IMR-90 (cell line): ENCODE data around the gene CAMTA1. TPM values are rescaled to one million over a fixed set of nuclear protein-coding genes. Genes with fewer than 3 reads are reported as not detected.

Experiments used
- ATAC-seq: fragments of 200-7000 bp; cut with Tn5 transposase; 2 replicates; pipeline ENCODE4 v1.9.1; 2020; ENCODE audit warnings: low read depth, mild to moderate bottlenecking, moderate library complexity
- BruUV-seq: library from RNA; stranded (reverse); fragments of 400-500 nt; replicated peaks from 2 replicates; lab custom pipeline; 2021; lab: Mats Ljungman, UMichigan
- CTCF ChIA-PET: fragments of 300-600 bp; formaldehyde crosslinking; extraction: SDS; loops from one replicate; lab custom pipeline; 2021; ENCODE audit warnings: antibody characterized with exemption; lab: Yijun Ruan, JAX
- POLR2A ChIA-PET: fragments of 300-600 bp; sonication (Branson Sonifier 250); formaldehyde crosslinking; loops from one replicate; lab custom pipeline; 2022; ENCODE audit warnings: antibody characterized with exemption; ENCODE audit not compliant: unreplicated experiment; lab: Charles Lee
- DNase-seq: peaks from one replicate; pipeline ENCODE4 v3.0.0; 2013
- H2AFZ ChIP-seq: replicated peaks from 2 replicates; pipeline ENCODE3; 2013; ENCODE audit warnings: low read length, mild to moderate bottlenecking; ENCODE audit not compliant: poor library complexity
- H2AK5ac ChIP-seq: 2 replicates; pipeline ENCODE4 v1.6.1; 2013; ENCODE audit warnings: low read depth, low read length, inconsistent platforms
- H2AK9ac ChIP-seq: replicated peaks from 2 replicates; pipeline ENCODE3; 2013; ENCODE audit warnings: mild to moderate bottlenecking, low read depth, low read length, moderate library complexity; ENCODE audit not compliant: poor library complexity
- H2BK120ac ChIP-seq: 2 replicates; pipeline ENCODE4 v1.6.1; 2013; ENCODE audit warnings: low read depth, low read length, inconsistent platforms
- H2BK15ac ChIP-seq: 3 replicates; pipeline ENCODE4 v1.6.1; 2013; ENCODE audit warnings: low read depth, low read length, inconsistent platforms
- H2BK20ac ChIP-seq: 2 replicates; pipeline ENCODE4 v1.6.1; 2013; ENCODE audit warnings: low read depth, mild to moderate bottlenecking, inconsistent platforms, low read length, moderate library complexity
- H2BK5ac ChIP-seq: 2 replicates; pipeline ENCODE4 v1.6.1; 2013; ENCODE audit warnings: mild to moderate bottlenecking, low read depth, low read length, inconsistent platforms; ENCODE audit not compliant: poor library complexity, severe bottlenecking
- H3K14ac ChIP-seq: replicated peaks from 2 replicates; pipeline ENCODE4 v1.6.1; 2013; ENCODE audit warnings: low read depth, low read length, inconsistent platforms
- H3K18ac ChIP-seq: 2 replicates; pipeline ENCODE4 v1.6.1; 2013; ENCODE audit warnings: low read depth, low read length, control low read depth
- H3K23ac ChIP-seq: 2 replicates; pipeline ENCODE4 v1.6.1; 2013; ENCODE audit warnings: low read depth, low read length, inconsistent platforms
- H3K27ac ChIP-seq: 2 replicates; pipeline ENCODE4 v1.5.1; 2013; ENCODE audit warnings: mild to moderate bottlenecking, control low read depth, low read length; ENCODE audit not compliant: insufficient read depth
- H3K27me3 ChIP-seq: 2 replicates; pipeline ENCODE4 v1.6.1; 2013; ENCODE audit warnings: low read length; ENCODE audit not compliant: control insufficient read depth, insufficient read depth
- H3K36me3 ChIP-seq: 2 replicates; pipeline ENCODE4 v1.6.1; 2013; ENCODE audit warnings: low read length, mixed read lengths; ENCODE audit not compliant: control insufficient read depth, insufficient read depth
- H3K4ac ChIP-seq: 2 replicates; pipeline ENCODE4 v1.6.1; 2013; ENCODE audit warnings: low read depth, low read length, inconsistent platforms
- H3K4me1 ChIP-seq: 2 replicates; pipeline ENCODE4 v1.6.1; 2013; ENCODE audit warnings: low read length, mixed read lengths; ENCODE audit not compliant: control insufficient read depth, insufficient read depth
- H3K4me2 ChIP-seq: 2 replicates; pipeline ENCODE4 v1.6.1; 2013; ENCODE audit warnings: low read depth, mild to moderate bottlenecking, control low read depth, low read length, moderate library complexity
- H3K4me3 ChIP-seq: 2 replicates; pipeline ENCODE4 v1.5.1; 2013; ENCODE audit warnings: low read depth, mild to moderate bottlenecking, control low read depth, low read length, moderate library complexity; ENCODE audit not compliant: insufficient read depth
- H3K56ac ChIP-seq: 2 replicates; pipeline ENCODE4 v1.6.1; 2013; ENCODE audit warnings: low read length, inconsistent platforms; ENCODE audit not compliant: insufficient read depth; ENCODE audit errors: extremely low read depth
- H3K79me1 ChIP-seq, 2 experiments: 2 replicates each; pipeline ENCODE4 v1.6.1; 2013; ENCODE audit warnings: low read length in 2 of 2, inconsistent platforms in 1 of 2, low read depth in 1 of 2
- H3K9ac ChIP-seq: 2 replicates; pipeline ENCODE4 v1.6.1; 2013; ENCODE audit warnings: low read depth, low read length, control low read depth
- H3K9me1 ChIP-seq: 2 replicates; pipeline ENCODE4 v1.6.1; 2013; ENCODE audit warnings: low read length, inconsistent platforms; ENCODE audit not compliant: insufficient read depth
- H3K9me3 ChIP-seq: 2 replicates; pipeline ENCODE4 v1.6.1; 2013; ENCODE audit warnings: low read length; ENCODE audit not compliant: control insufficient read depth, insufficient read depth
- H4K20me1 ChIP-seq: 2 replicates; pipeline ENCODE4 v1.6.1; 2013; ENCODE audit warnings: low read length, inconsistent platforms; ENCODE audit not compliant: insufficient read depth
- H4K5ac ChIP-seq: 2 replicates; pipeline ENCODE4 v1.6.1; 2013; ENCODE audit warnings: mild to moderate bottlenecking, low read depth, low read length, control low read depth
- H4K8ac ChIP-seq, 2 experiments: 2 replicates each; pipeline ENCODE4 v1.6.1; 2013; ENCODE audit warnings: low read depth in 2 of 2, low read length in 2 of 2, control low read depth in 1 of 2, inconsistent platforms in 1 of 2
- H4K91ac ChIP-seq: 2 replicates; pipeline ENCODE4 v1.6.1; 2013; ENCODE audit warnings: low read depth, low read length, inconsistent platforms; ENCODE audit not compliant: insufficient read depth
- BHLHE40 ChIP-seq: fragments of 150-350 bp; IDR thresholded peaks from 2 replicates; pipeline ENCODE4 v1.6.1; 2016; ENCODE audit warnings: mild to moderate bottlenecking, low read depth, low read length
- CEBPB ChIP-seq: IDR thresholded peaks from 2 replicates; pipeline ENCODE4 v1.6.1; 2012; ENCODE audit warnings: low read depth, low read length, improper control_type of control experiment
- MAFK ChIP-seq: IDR thresholded peaks from 2 replicates; pipeline ENCODE4 v1.6.1; 2012; ENCODE audit warnings: low read depth, low read length, improper control_type of control experiment
- MXI1 ChIP-seq: IDR thresholded peaks from 2 replicates; pipeline ENCODE4 v1.6.1; 2012; ENCODE audit warnings: low read depth, mild to moderate bottlenecking, low read length, moderate library complexity, borderline replicate concordance
- POLR2A ChIP-seq: IDR thresholded peaks from 2 replicates; pipeline ENCODE4 v1.6.1; 2012; ENCODE audit warnings: mild to moderate bottlenecking, low read depth, low read length
- RAD21 ChIP-seq: IDR thresholded peaks from 2 replicates; pipeline ENCODE4 v1.6.1; 2012; ENCODE audit warnings: low read length, improper control_type of control experiment
- RFX5 ChIP-seq: IDR thresholded peaks from 2 replicates; pipeline ENCODE4 v1.8.0; 2012; ENCODE audit warnings: low read depth, mild to moderate bottlenecking, low read length, moderate library complexity
- SMC3 ChIP-seq: fragments of 150-350 bp; IDR thresholded peaks from 2 replicates; pipeline ENCODE4 v1.6.1; 2016; ENCODE audit warnings: low read depth, mild to moderate bottlenecking, antibody characterized with exemption, low read length, moderate library complexity
- WGBS, 2 experiments: methylation state at CpG; one replicate each; pipeline versions ENCODE4 v1.1.5 to v1.1.7; 2013; ENCODE audit warnings: missing lambda C conversion rate in 2 of 2; ENCODE audit not compliant: insufficient read length in 1 of 2; ENCODE audit errors: extremely low coverage in 2 of 2; 5-methylcytosine and 5-hydroxymethylcytosine counted together
- dilution Hi-C: fragments of 300-500 bp; cut with HindIII; formaldehyde crosslinking; loops from one replicate; pipeline ENCODE4 v1.14.3; 2018; ENCODE audit warnings: low sequenced_read_pairs; ENCODE audit not compliant: unreplicated experiment
- in situ Hi-C: fragments of 300-500 bp; cut with MboI; formaldehyde crosslinking; loops from 3 replicates; pipeline ENCODE4 v1.14.3; 2019; ENCODE audit warnings: low sequenced_read_pairs, inconsistent platforms, mixed read lengths
- intact Hi-C: fragments of 100-400 bp; cut with micrococcal nuclease; formaldehyde crosslinking; loops from 2 replicates; pipeline ENCODE4 v1.10.0; 2022
- polyA plus RNA-seq, 3 experiments: library from polyadenylated mRNA; depleted of rRNA; stranded (reverse); fragments of >200 nt; gene quantifications; 2 replicates each; pipeline ENCODE4 v1.2.3, GENCODE V29; 2012; ENCODE audit warnings: low replicate concordance in 1 of 3
- total RNA-seq: library from RNA; depleted of rRNA; stranded (reverse); fragments of >200 nt; gene quantifications from 2 replicates; pipeline ENCODE4 v1.2.3, GENCODE V29; 2012
- TF ChIP-seq, protein P1 (sequence below): conservative IDR thresholded peaks from 2 replicates; pipeline ENCODE4 v1.5.1; 2012; ENCODE audit warnings: mild to moderate bottlenecking, low read depth, low read length, improper control_type of control experiment

Gene CAMTA1
- total and polyA plus RNA-seq, 2 of the 4 experiments (the other 2 are of a cell fraction), result 35.5 to 74.3 TPM

DNA sequence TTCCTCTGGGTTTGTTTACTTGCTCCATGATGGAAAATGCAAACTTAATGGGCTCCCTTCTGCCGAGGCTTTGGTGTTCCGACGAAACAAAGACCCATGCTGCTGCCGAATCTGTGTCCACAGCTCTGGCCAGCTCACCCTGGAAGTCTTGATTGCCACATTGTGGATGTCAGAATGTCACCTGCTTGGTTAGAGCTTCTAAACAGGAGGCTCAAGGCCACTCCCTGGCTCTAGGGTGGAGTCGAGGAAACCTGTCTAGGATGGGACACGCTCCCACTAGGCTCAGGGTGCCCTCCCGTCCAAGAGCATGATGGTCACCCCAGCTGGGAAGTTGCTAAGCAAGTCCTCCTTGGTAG is 706.5 kb downstream of the CAMTA1 start:
- dilution Hi-C loops, result no loop called here

More for the DNA sequence above, 706.5 kb downstream of the CAMTA1 start:
- H3K79me1 ChIP-seq, result no peaks in the 10 kb centered on the region
- no peak overlapping the region for H3K4me3 ChIP-seq
- H4K8ac ChIP-seq, result peak overlapping the region; percentile 58 to 77
- peak overlapping the region; percentile 79 for H2AFZ ChIP-seq
- no TSS peak for BruUV-seq
- H2AK9ac ChIP-seq, result peak overlapping the region; percentile 62
- peak overlapping the region; percentile 45 for H3K4ac ChIP-seq
- no peak for TF ChIP-seq SMC3
- TF ChIP-seq, protein P1, sequence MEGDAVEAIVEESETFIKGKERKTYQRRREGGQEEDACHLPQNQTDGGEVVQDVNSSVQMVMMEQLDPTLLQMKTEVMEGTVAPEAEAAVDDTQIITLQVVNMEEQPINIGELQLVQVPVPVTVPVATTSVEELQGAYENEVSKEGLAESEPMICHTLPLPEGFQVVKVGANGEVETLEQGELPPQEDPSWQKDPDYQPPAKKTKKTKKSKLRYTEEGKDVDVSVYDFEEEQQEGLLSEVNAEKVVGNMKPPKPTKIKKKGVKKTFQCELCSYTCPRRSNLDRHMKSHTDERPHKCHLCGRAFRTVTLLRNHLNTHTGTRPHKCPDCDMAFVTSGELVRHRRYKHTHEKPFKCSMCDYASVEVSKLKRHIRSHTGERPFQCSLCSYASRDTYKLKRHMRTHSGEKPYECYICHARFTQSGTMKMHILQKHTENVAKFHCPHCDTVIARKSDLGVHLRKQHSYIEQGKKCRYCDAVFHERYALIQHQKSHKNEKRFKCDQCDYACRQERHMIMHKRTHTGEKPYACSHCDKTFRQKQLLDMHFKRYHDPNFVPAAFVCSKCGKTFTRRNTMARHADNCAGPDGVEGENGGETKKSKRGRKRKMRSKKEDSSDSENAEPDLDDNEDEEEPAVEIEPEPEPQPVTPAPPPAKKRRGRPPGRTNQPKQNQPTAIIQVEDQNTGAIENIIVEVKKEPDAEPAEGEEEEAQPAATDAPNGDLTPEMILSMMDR, result no peak
- peak; percentile 26; the same call in 1 of the 2 replicates for TF ChIP-seq CEBPB
- TF ChIP-seq BHLHE40, result no peak
- TF ChIP-seq RFX5, result no peak
- TF ChIP-seq RAD21, result no peak
- TF ChIP-seq MAFK, result no peak
- TF ChIP-seq POLR2A, result no peak
- TF ChIP-seq MXI1, result no peak
- peaks cover 9% of the 10 kb centered on the region for H3K4me1 ChIP-seq
- H3K36me3 ChIP-seq, result no peaks in the 10 kb centered on the region
- no peak overlapping the region for H3K14ac ChIP-seq
- H2BK20ac ChIP-seq, result peak overlapping the region; percentile 65; the same call in 1 of the 2 replicates
- 0 out of 2 replicates have a peak overlapping the region, but pooled peaks have one; percentile 25 for H3K23ac ChIP-seq
- peak overlapping the region; percentile 56; the same call in 1 of the 2 replicates for H4K91ac ChIP-seq
- H3K27ac ChIP-seq, result peak overlapping the region; percentile 59
- ATAC-seq, result peak; percentile 63
- WGBS, 2 experiments, result 20% methylated on average over 5 of the region's 7 CpGs; no CpG with 5 or more reads in 1 of the 2 experiments
- intact Hi-C loops, result no loop called here
- no peak overlapping the region for H3K9ac ChIP-seq
- DNase-seq, result no peak
- POLR2A ChIA-PET, result no interaction called here
- no peaks in the 10 kb centered on the region for H3K9me3 ChIP-seq
- H4K5ac ChIP-seq, result peak overlapping the region; percentile 66
- no peaks in the 10 kb centered on the region for H4K20me1 ChIP-seq
- peak overlapping the region; percentile 64 for H2AK5ac ChIP-seq
- H2BK15ac ChIP-seq, result peak overlapping the region; percentile 17; the same call in 1 of the 3 replicates
- in situ Hi-C loops, result no loop called here
- CTCF ChIA-PET, result no interaction called here
- H3K9me1 ChIP-seq, result peaks cover 5% of the 10 kb centered on the region
- H2BK120ac ChIP-seq, result peak overlapping the region; percentile 68
- no peak overlapping the region for H2BK5ac ChIP-seq
- H3K4me2 ChIP-seq, result peak overlapping the region; percentile 23
- H3K27me3 ChIP-seq, result no peaks in the 10 kb centered on the region
- H3K56ac ChIP-seq, result no peak overlapping the region
- peak overlapping the region; percentile 31 for H3K18ac ChIP-seq
